Upper lobe of right lung (tissue), 1 donor: ENCODE data around the gene PSAP. TPM values are rescaled to one million over a fixed set of nuclear protein-coding genes. Genes with fewer than 3 reads are reported as not detected.

Experiments
- ATAC-seq: fragments of 200-7000 bp; cut with Tn5 transposase; one replicate; pipeline ENCODE4 v1.9.1; 2020; ENCODE audit warnings: mild to moderate bottlenecking, moderate library complexity
- DNase-seq: peaks from one replicate; pipeline ENCODE4 v3.0.0-alpha.2; 2020
- H3K27ac ChIP-seq: fragments of 200-600 bp; one replicate; pipeline ENCODE4 v1.8.0; 2022
- H3K27me3 ChIP-seq: fragments of 200-600 bp; one replicate; pipeline ENCODE4 v1.8.0; 2022; ENCODE audit warnings: mild to moderate bottlenecking
- H3K36me3 ChIP-seq: fragments of 200-600 bp; one replicate; pipeline ENCODE4 v1.8.0; 2022
- H3K4me1 ChIP-seq: fragments of 200-600 bp; one replicate; pipeline ENCODE4 v1.8.0; 2022
- H3K4me3 ChIP-seq: fragments of 200-600 bp; one replicate; pipeline ENCODE4 v1.8.0; 2022; ENCODE audit warnings: mild to moderate bottlenecking
- H3K9me3 ChIP-seq: fragments of 200-600 bp; one replicate; pipeline ENCODE4 v1.8.0; 2022
- intact Hi-C: fragments of 100-400 bp; cut with DNase I; formaldehyde crosslinking; loops from one replicate; pipeline ENCODE4 v1.11.0; 2022
- total RNA-seq: library from RNA; stranded (reverse); fragmentation: NEBNext Ultra II Directional; extraction: Animal tissue kit (Norgen Biotek cat#: 25700); gene quantifications from one replicate; pipeline ENCODE4 v1.2.1, GENCODE V29; 2021
- TF ChIP-seq, protein P1 (sequence below): fragments of 200-600 bp; IDR thresholded peaks from one replicate; pipeline ENCODE4 v1.8.0; 2022; ENCODE audit warnings: antibody characterized with exemption
- donor health status: DM: no; HTN: yes; CAD: no; lungs with severe emphysema.

PSAP gene
- total RNA-seq, 1 donor from 2014 or later: 1,464 TPM

DNA sequence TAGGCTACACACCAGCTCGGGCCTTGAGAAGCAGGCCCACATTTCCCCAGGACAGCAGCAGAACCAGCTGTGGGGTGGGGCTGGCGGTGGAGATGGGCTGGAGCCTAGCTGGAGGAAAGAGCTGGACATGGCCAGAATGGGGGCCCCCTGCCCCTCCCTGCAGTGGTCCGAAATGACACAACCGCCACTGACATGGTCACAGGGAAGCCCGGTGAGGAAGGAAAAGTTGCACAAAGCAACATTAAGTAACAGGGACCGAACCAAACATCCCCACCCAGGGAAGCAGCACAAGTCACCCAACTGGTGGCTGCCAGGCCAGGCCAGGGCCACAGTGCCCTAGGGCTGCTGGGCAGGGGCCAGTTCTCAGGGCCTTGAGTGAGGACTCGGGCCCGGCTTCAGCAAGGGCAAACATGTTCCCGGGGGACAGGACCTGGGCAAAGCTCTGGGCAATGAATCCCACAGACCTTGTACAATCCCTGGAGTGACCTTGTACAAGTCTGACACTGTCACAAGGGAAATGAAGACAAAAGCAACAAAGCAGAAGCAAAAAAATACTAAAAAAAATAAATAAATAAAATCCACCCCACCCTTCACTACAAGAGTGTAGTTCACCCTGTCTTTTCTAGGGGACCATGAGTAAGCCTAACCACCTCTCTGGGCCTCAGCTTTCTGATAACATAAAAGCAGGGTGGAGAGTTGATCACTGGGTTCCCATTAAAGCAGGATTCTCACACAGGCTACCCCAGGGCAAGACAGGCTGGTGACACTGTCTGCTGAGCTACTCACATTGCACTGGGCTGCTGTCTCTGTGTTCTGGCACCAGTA is 33.0 kb downstream of the PSAP start:
- peak; percentile 75 for DNase-seq
- Histone ChIP-seq H3K27ac (no peak overlapping the region), H3K9me3 (no peaks in the 10 kb centered on the region), H3K36me3 (peaks cover 80% of the 10 kb centered on the region), H3K27me3 (no peaks in the 10 kb centered on the region), H3K4me1 (peaks cover 6% of the 10 kb centered on the region), H3K4me3 (no peak overlapping the region)
- intact Hi-C loops: loop anchor here (10.0 kb wide), 1 partner anchor 433 kb away; no protein-coding TSS in a partner anchor
- TF ChIP-seq, protein P1, sequence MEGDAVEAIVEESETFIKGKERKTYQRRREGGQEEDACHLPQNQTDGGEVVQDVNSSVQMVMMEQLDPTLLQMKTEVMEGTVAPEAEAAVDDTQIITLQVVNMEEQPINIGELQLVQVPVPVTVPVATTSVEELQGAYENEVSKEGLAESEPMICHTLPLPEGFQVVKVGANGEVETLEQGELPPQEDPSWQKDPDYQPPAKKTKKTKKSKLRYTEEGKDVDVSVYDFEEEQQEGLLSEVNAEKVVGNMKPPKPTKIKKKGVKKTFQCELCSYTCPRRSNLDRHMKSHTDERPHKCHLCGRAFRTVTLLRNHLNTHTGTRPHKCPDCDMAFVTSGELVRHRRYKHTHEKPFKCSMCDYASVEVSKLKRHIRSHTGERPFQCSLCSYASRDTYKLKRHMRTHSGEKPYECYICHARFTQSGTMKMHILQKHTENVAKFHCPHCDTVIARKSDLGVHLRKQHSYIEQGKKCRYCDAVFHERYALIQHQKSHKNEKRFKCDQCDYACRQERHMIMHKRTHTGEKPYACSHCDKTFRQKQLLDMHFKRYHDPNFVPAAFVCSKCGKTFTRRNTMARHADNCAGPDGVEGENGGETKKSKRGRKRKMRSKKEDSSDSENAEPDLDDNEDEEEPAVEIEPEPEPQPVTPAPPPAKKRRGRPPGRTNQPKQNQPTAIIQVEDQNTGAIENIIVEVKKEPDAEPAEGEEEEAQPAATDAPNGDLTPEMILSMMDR: no peak
- peak; percentile 82 for ATAC-seq

DNA sequence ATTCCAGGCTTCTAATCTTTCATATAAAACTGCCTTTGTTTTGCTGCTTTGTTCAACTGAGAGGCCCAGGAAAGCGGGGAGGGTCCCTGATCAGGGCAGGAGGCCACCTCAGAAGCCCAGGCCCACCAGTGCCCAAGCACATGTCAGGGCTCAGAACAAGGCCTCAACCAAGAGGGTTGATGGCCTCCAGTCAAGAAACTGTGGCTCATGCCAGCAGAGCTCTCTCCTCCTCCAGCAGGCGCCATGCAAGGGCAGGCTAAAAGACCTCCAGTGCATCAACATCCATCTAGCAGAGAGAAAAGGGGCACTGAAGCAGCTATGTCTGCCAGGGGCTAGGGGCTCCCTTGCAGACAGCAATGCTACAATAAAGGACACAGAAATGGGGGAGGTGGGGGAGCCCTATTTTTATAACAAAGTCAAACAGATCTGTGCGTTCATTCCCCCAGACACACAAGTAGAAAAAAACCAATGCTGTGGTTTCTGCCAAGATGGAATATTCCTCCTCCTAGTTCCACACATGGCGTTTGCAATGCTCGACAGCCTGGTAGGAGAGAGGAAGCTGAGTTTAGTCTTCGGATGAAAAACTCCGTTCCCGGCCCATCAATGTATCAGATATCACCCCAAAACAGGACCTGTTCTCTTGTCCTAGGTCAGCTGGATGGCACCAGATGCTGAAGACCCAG is 34.0 kb downstream of the PSAP start:
- no peak overlapping the region for H3K4me3 ChIP-seq
- DNase-seq (no peak), ATAC-seq (no peak)
- peaks cover 6% of the 10 kb centered on the region for H3K4me1 ChIP-seq
- TF ChIP-seq, protein P1: no peak
- no peak overlapping the region for H3K27ac ChIP-seq
- H3K9me3 ChIP-seq: no peaks in the 10 kb centered on the region
- intact Hi-C loops: loop anchor here (10.0 kb wide), 1 partner anchor 432 kb away; no protein-coding TSS in a partner anchor
- no peaks in the 10 kb centered on the region for H3K27me3 ChIP-seq
- peaks cover 70% of the 10 kb centered on the region for H3K36me3 ChIP-seq

DNA sequence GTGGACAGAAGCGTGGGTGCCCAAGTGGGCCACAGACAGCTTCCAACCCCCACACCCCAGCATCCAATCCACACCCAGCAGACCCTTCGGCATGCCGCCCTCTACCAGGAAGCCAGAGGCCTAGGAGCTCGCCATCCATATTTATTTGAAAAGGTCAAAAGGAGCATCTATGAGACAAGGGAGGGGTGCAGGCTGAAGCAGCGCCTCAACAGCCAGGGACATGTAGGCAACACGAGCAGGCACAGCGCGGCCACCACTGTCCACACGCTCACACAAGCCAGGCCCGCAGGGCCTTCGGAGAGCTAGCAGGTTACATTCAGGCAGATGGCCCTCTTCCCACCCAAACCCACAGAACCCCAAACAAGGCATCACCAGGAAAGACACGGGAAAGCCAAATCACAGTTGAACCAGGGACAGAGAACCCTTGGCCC is 34.6 kb downstream of the PSAP start:
- Histone ChIP-seq H3K4me1 (peaks cover 6% of the 10 kb centered on the region), H3K9me3 (no peaks in the 10 kb centered on the region), H3K4me3 (no peak overlapping the region), H3K27ac (no peak overlapping the region), H3K36me3 (peaks cover 64% of the 10 kb centered on the region), H3K27me3 (no peaks in the 10 kb centered on the region)
- TF ChIP-seq, protein P1: no peak
- no peak for ATAC-seq
- intact Hi-C loops: loop anchor here (10.0 kb wide), 1 partner anchor 432 kb away; no protein-coding TSS in a partner anchor
- no peak for DNase-seq

DNA sequence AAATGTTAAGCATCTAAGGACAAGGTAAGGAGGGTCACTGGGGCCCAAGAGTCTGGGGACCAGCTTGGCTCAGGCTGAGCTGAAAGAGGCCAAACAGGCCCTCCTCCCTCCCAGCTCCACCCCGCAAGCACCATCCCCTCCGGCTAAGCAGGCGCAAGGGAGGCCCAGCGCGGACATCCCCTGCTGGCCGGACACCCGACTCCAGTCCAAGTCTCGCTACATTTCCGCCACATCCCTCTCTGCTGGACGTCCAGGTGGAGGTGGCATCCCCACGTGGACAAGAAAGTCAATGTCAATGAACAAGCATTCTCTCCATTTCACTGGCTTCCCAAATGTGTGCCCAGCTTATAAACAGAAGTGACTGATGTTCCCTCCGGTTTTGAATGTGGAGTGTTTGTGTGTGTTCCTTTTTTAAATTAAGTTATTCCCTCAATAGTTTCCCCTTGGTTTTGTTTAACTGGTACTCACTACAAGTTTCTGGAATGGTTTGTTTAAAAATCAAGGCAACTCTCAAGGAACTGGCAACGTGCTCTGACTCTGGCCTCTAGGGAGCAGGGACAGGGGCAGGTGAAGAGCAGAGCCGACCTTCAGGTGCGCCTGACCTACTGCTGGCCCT is 35.4 kb downstream of the PSAP start:
- H3K4me1 ChIP-seq: peaks cover 6% of the 10 kb centered on the region
- H3K27me3 ChIP-seq: no peaks in the 10 kb centered on the region
- TF ChIP-seq, protein P1: no peak
- no peak overlapping the region for H3K27ac ChIP-seq
- H3K36me3 ChIP-seq: peaks cover 55% of the 10 kb centered on the region
- intact Hi-C loops: loop anchor here (10.0 kb wide), 1 partner anchor 431 kb away; no protein-coding TSS in a partner anchor
- no peak for ATAC-seq
- no peak for DNase-seq
- H3K9me3 ChIP-seq: no peaks in the 10 kb centered on the region
- no peak overlapping the region for H3K4me3 ChIP-seq

DNA sequence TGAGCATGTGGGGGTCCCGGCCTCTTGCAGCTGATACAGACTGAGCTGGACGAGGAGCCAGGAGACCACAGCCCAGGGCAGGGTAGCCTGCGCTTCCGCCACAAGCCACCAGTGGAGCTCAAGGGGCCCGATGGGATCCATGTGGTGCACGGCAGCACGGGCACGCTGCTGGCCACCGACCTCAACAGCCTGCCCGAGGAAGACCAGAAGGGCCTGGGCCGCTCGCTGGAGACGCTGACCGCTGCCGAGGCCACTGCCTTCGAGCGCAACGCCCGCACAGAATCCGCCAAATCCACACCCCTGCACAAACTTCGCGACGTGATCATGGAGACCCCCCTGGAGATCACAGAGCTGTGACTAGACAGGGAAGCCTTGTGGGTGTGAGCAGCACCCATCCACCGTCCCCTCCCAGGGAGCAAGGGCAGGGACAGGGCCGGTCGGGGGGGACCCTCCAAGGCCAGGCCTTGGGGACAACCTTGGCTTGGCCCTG is 36.1 kb downstream of the PSAP start:
- Histone ChIP-seq H3K36me3 (peaks cover 49% of the 10 kb centered on the region), H3K4me3 (no peak overlapping the region)
- intact Hi-C loops: loop anchor here (10.0 kb wide), 1 partner anchor 430 kb away; no protein-coding TSS in a partner anchor

More for the DNA sequence above, 36.1 kb downstream of the PSAP start:
- Histone ChIP-seq H3K27me3 (no peaks in the 10 kb centered on the region), H3K27ac (no peak overlapping the region), H3K4me1 (peaks cover 5% of the 10 kb centered on the region), H3K9me3 (no peaks in the 10 kb centered on the region)
- ATAC-seq: no peak
- TF ChIP-seq, protein P1: no peak
- DNase-seq: no peak
